GM12874 (cell line): ENCODE measurements around the gene GALNT9.

Experiments used
- CTCF ChIP-seq: IDR thresholded peaks from 2 replicates; pipeline ENCODE4 v1.5.1; 2011; ENCODE audit warnings: low read depth, mild to moderate bottlenecking, control low read depth, low read length, moderate library complexity; ENCODE audit not compliant: insufficient read depth

Gene GALNT9

GRCh38 chr12:132259872-132260695, 69.3 kb downstream of the GALNT9 start:
- no peak for TF ChIP-seq CTCF

GRCh38 chr12:132259364-132259871, 70.0 kb downstream of the GALNT9 start:
- no peak for TF ChIP-seq CTCF

GRCh38 chr12:132258543-132258942, 70.8 kb downstream of the GALNT9 start:
- no peak for TF ChIP-seq CTCF

- TF ChIP-seq CTCF = no peak
Observed at GRCh38 chr12:132257955-132258490, 71.4 kb downstream of the GALNT9 start.

- TF ChIP-seq CTCF = no peak
Observed at GRCh38 chr12:132257206-132257954, 72.0 kb downstream of the GALNT9 start.

- no peak for TF ChIP-seq CTCF
Observed at GRCh38 chr12:132256646-132257045, 72.7 kb downstream of the GALNT9 start.

GRCh38 chr12:132255642-132256041, 73.7 kb downstream of the GALNT9 start:
- TF ChIP-seq CTCF = no peak
